H1 (cell line): ENCODE measurements around the gene PLA2G4E. TPM values are rescaled to one million over a fixed set of nuclear protein-coding genes. Genes with fewer than 3 reads are reported as not detected.

Source experiments
- CTCF ChIA-PET: fragments of 300-600 bp; sonication (Branson Sonifier 250); formaldehyde crosslinking; loops from one replicate; lab custom pipeline; 2021; ENCODE audit not compliant: partially characterized antibody; lab: Charles Lee
- POLR2A ChIA-PET: fragments of 300-600 bp; sonication (Branson Sonifier 250); formaldehyde crosslinking; loops from one replicate; lab custom pipeline; 2021; ENCODE audit warnings: inconsistent platforms; ENCODE audit not compliant: partially characterized antibody; lab: Charles Lee
- DNase-seq, 2 experiments: peaks; one replicate each; pipeline versions ENCODE4 v3.0.0 to v3.0.0-alpha.2; 2010 to 2022; ENCODE audit warnings: low spot score in 2 of 2, low read depth in 1 of 2, mixed read lengths in 1 of 2
- FAIRE-seq: peaks from 2 replicates; lab custom pipeline; 2011; peaks lifted over from hg19 to GRCh38; lab: Jason Lieb, UNC
- H2AFZ ChIP-seq: 2 replicates; pipeline ENCODE4 v1.8.1; 2012; ENCODE audit warnings: low read length, inconsistent platforms
- H2AK5ac ChIP-seq: 2 replicates; pipeline ENCODE4 v1.6.1; 2013; ENCODE audit warnings: low read depth, low read length
- H2BK120ac ChIP-seq: replicated peaks from 2 replicates; pipeline ENCODE3; 2013; ENCODE audit warnings: low read depth, low read length, inconsistent platforms
- H2BK12ac ChIP-seq: 2 replicates; pipeline ENCODE4 v1.6.1; 2013; ENCODE audit warnings: low read depth, low read length
- H2BK15ac ChIP-seq: 2 replicates; pipeline ENCODE4 v1.6.1; 2013; ENCODE audit warnings: low read length
- H2BK20ac ChIP-seq: 2 replicates; pipeline ENCODE4 v1.6.1; 2013; ENCODE audit warnings: low read length
- H2BK5ac ChIP-seq: 2 replicates; pipeline ENCODE4 v1.6.1; 2013; ENCODE audit warnings: low read depth, low read length
- H3K14ac ChIP-seq: 2 replicates; pipeline ENCODE4 v1.6.1; 2013; ENCODE audit warnings: inconsistent platforms; ENCODE audit not compliant: insufficient read length
- H3K18ac ChIP-seq: 2 replicates; pipeline ENCODE4 v1.6.1; 2013; ENCODE audit warnings: low read length; ENCODE audit errors: extremely low read depth
- H3K23ac ChIP-seq: 2 replicates; pipeline ENCODE4 v1.6.1; 2013; ENCODE audit warnings: inconsistent platforms; ENCODE audit not compliant: insufficient read length
- H3K23me2 ChIP-seq: 2 replicates; pipeline ENCODE4 v1.6.1; 2013; ENCODE audit warnings: low read depth, low read length
- H3K27ac ChIP-seq: 2 replicates; pipeline ENCODE4 v1.6.1; 2011; ENCODE audit warnings: low read depth, low read length, inconsistent platforms
- H3K27me3 ChIP-seq, 4 experiments: replicated peaks in 1 of 4; 1 replicate in 1 of 4; 2 replicates in 3 of 4; pipeline versions ENCODE4 v1.6.1 to v1.8.1; 2011 to 2013; ENCODE audit warnings: low read length in 3 of 4, mild to moderate bottlenecking in 3 of 4, inconsistent platforms in 2 of 4, mixed read lengths in 2 of 4, moderate library complexity in 1 of 4; ENCODE audit not compliant: control insufficient read depth in 3 of 4, insufficient read depth in 3 of 4; ENCODE audit errors: extremely low read depth in 1 of 4
- H3K36me3 ChIP-seq, 4 experiments: 2 replicates each; pipeline versions ENCODE4 v1.6.1 to v1.8.1; 2011 to 2013; ENCODE audit warnings: mild to moderate bottlenecking in 4 of 4, low read length in 3 of 4, moderate library complexity in 2 of 4, control low read depth in 1 of 4, inconsistent platforms in 1 of 4; ENCODE audit not compliant: insufficient read depth in 4 of 4, control insufficient read depth in 2 of 4
- H3K4ac ChIP-seq: replicated peaks from 2 replicates; pipeline ENCODE3; 2013; ENCODE audit warnings: low read length, low read depth, mixed read lengths, inconsistent platforms; ENCODE audit not compliant: insufficient read length
- H3K4me1 ChIP-seq, 4 experiments: replicated peaks in 1 of 4; 1 replicate in 1 of 4; 2 replicates in 3 of 4; pipeline versions ENCODE4 v1.6.1 to v1.8.1; 2011 to 2013; ENCODE audit warnings: low read length in 3 of 4, inconsistent platforms in 2 of 4, mixed read lengths in 1 of 4; ENCODE audit not compliant: insufficient read depth in 4 of 4, control insufficient read depth in 3 of 4
- H3K4me2 ChIP-seq, 2 experiments: 2 replicates each; pipeline versions ENCODE4 v1.6.1 to v1.8.1; 2011 to 2013; ENCODE audit warnings: low read depth in 2 of 2, low read length in 2 of 2, control low read depth in 1 of 2, inconsistent platforms in 1 of 2, mild to moderate bottlenecking in 1 of 2; ENCODE audit not compliant: insufficient read depth in 1 of 2
- H3K4me3 ChIP-seq, 4 experiments: fragments of 200-600, 300-600 bp in 1 of 4; sonication (generic), shearing (Covaris generic), sonication (Bioruptor Twin) in 1 of 4; 2 replicates each; pipeline versions ENCODE4 v1.5.1 to v1.8.1; 2011 to 2016; ENCODE audit warnings: low read length in 4 of 4, low read depth in 3 of 4, control low read depth in 2 of 4, inconsistent platforms in 2 of 4, mild to moderate bottlenecking in 2 of 4, mixed read lengths in 1 of 4, moderate library complexity in 1 of 4; ENCODE audit not compliant: insufficient read depth in 2 of 4; ENCODE audit errors: extremely low read depth in 1 of 4
- H3K56ac ChIP-seq: replicated peaks from 2 replicates; pipeline ENCODE3; 2013; ENCODE audit warnings: low read depth, mild to moderate bottlenecking, mixed read lengths, low read length, inconsistent platforms; ENCODE audit not compliant: insufficient read length
- H3K79me1 ChIP-seq: 2 replicates; pipeline ENCODE4 v1.6.1; 2013; ENCODE audit warnings: low read depth, low read length, control low read depth
- H3K79me2 ChIP-seq, 2 experiments: 2 replicates each; pipeline versions ENCODE4 v1.6.1 to v1.8.1; 2012 to 2013; ENCODE audit warnings: low read length in 2 of 2, mild to moderate bottlenecking in 2 of 2, inconsistent platforms in 1 of 2; ENCODE audit not compliant: insufficient read depth in 2 of 2, control insufficient read depth in 1 of 2
- H3K9ac ChIP-seq, 4 experiments: replicated peaks in 1 of 4; 1 replicate in 1 of 4; 2 replicates in 3 of 4; pipeline versions ENCODE4 v1.6.1 to v1.8.1; 2011 to 2013; ENCODE audit warnings: low read depth in 3 of 4, low read length in 3 of 4, control low read depth in 2 of 4, mild to moderate bottlenecking in 2 of 4, moderate library complexity in 2 of 4, inconsistent platforms in 1 of 4; ENCODE audit errors: extremely low read depth in 1 of 4
- H3K9me3 ChIP-seq, 2 experiments: 2 replicates each; pipeline versions ENCODE4 v1.6.1 to v1.8.1; 2012 to 2013; ENCODE audit warnings: mild to moderate bottlenecking in 2 of 2, moderate library complexity in 2 of 2, control low read depth in 1 of 2, inconsistent platforms in 1 of 2, low read depth in 1 of 2, low read length in 1 of 2, mixed read lengths in 1 of 2; ENCODE audit not compliant: insufficient read depth in 2 of 2
- H4K20me1 ChIP-seq, 2 experiments: replicated peaks in 1 of 2; 2 replicates each; pipeline versions ENCODE3 to v1.8.1; 2011 to 2013; ENCODE audit warnings: inconsistent platforms in 2 of 2, low read length in 2 of 2, mild to moderate bottlenecking in 1 of 2; ENCODE audit not compliant: insufficient read depth in 2 of 2, control insufficient read depth in 1 of 2
- H4K5ac ChIP-seq: 2 replicates; pipeline ENCODE4 v1.6.1; 2013; ENCODE audit warnings: low read length, low read depth, mixed read lengths, inconsistent platforms; ENCODE audit not compliant: insufficient read length
- H4K8ac ChIP-seq: 2 replicates; pipeline ENCODE4 v1.8.0; 2013; ENCODE audit warnings: mild to moderate bottlenecking, moderate library complexity, low read length, inconsistent platforms; ENCODE audit not compliant: insufficient read depth; ENCODE audit errors: extremely low read depth
- H4K91ac ChIP-seq: replicated peaks from 2 replicates; pipeline ENCODE3; 2013; ENCODE audit warnings: low read length, mixed read lengths, inconsistent platforms; ENCODE audit not compliant: insufficient read length
- ASH2L ChIP-seq: fragments of 200-600, 300-600 bp; sonication (generic); IDR thresholded peaks from one replicate; pipeline ENCODE4 v1.7.1; 2017; ENCODE audit warnings: low read length
- ATF2 ChIP-seq: IDR thresholded peaks from 2 replicates; pipeline ENCODE4 v1.6.1; 2012; ENCODE audit warnings: low read length, inconsistent platforms
- HDAC6 ChIP-seq: IDR thresholded peaks from one replicate; pipeline ENCODE4 v1.7.1; 2012; ENCODE audit warnings: low read depth, mild to moderate bottlenecking, inconsistent platforms, low read length, moderate library complexity
- WGBS, 2 experiments: shearing (Covaris generic) in 1 of 2; methylation state at CpG; one replicate each; pipeline versions ENCODE4 v1.1.6 to v1.1.7; 2013 to 2015; ENCODE audit warnings: low lambda C conversion rate in 2 of 2, mixed read lengths in 2 of 2, inconsistent platforms in 1 of 2, low coverage in 1 of 2, missing lambda C conversion rate in 1 of 2; ENCODE audit not compliant: insufficient replicate concordance in 2 of 2, insufficient coverage in 1 of 2, insufficient read length in 1 of 2; ENCODE audit errors: extremely low coverage in 1 of 2, missing lambda C conversion rate in 1 of 2; 5-methylcytosine and 5-hydroxymethylcytosine counted together
- polyA plus RNA-seq, 7 experiments: library from polyadenylated mRNA; depleted of rRNA in 3 of 7; stranded (reverse) in 5 of 7; unstranded in 2 of 7; fragments of >200 nt in 5 of 7; fragments of 200-250 nt in 2 of 7; gene quantifications; 1 replicate in 5 of 7; 2 replicates in 1 of 7; 4 replicates in 1 of 7; pipeline versions ENCODE4 v1.2.1 to v1.2.3, GENCODE V29; 2011 to 2013; ENCODE audit warnings: missing spikeins in 2 of 7, mixed read lengths in 2 of 7
- total RNA-seq: library from RNA; stranded (reverse); fragmentation: NEBNext Ultra II Directional; extraction: Animal tissue kit (Norgen Biotek cat#: 25700); gene quantifications from 2 replicates; pipeline ENCODE4 v1.2.1, GENCODE V29; 2021

Gene PLA2G4E
- total and polyA plus RNA-seq, 2 of the 8 experiments (the other 6 are each of a cell fraction or from before 2014, with no cell fraction given): 0.03 TPM; not detected in 1

- Histone ChIP-seq H3K79me1 (no peaks in the 10 kb centered on the region), H4K20me1 (no peaks in the 10 kb centered on the region), H3K23ac (no peak overlapping the region), H4K8ac (no peak overlapping the region), H3K9me3 (no peaks in the 10 kb centered on the region), H2BK120ac (no peak overlapping the region), H3K56ac (no peak overlapping the region), H3K18ac (no peak overlapping the region), H2BK12ac (no peak overlapping the region), H3K36me3 (no peaks in the 10 kb centered on the region), H2BK20ac (no peak overlapping the region), H3K4ac (no peak overlapping the region), H3K27ac (no peak overlapping the region), H3K79me2 (no peaks in the 10 kb centered on the region), H3K9ac (no peak overlapping the region), H2BK5ac (no peak overlapping the region), H4K5ac (no peak overlapping the region), H3K4me1 (peaks cover 0 to 5% (median 1%) of the 10 kb centered on the region in 4 experiments; a peak in 4 of 7 replicates), H3K23me2 (no peaks in the 10 kb centered on the region)
- POLR2A ChIA-PET: interaction anchor here (1.2 kb wide), 1 partner anchor 10 kb away, joined by 3 read pairs; no protein-coding TSS in a partner anchor
- 71% methylated on average over 5 of the region's 5 CpGs; no CpG with 5 or more reads in 1 of the 2 experiments for whole genome bisulfite sequencing, 2 experiments
- TF ChIP-seq ASH2L (no peak), HDAC6 (no peak), ATF2 (no peak)
- TF ChIP-seq, all 59 proteins: peak for 0
- no peak overlapping the region for H3K4me3 ChIP-seq
- peak overlapping the region; percentile 44; the same call in 1 of the 2 replicates for H2AFZ ChIP-seq
- H2AK5ac ChIP-seq: no peak overlapping the region
- H2BK15ac ChIP-seq: no peak overlapping the region
- no peak overlapping the region for H3K4me2 ChIP-seq
- no peak overlapping the region for H4K91ac ChIP-seq
- no peak for DNase-seq
- no peak for FAIRE-seq
- no peaks in the 10 kb centered on the region for H3K27me3 ChIP-seq
- CTCF ChIA-PET: interaction anchor here (1.1 to 16.4 kb wide), 6 partner anchors 10 to 89 kb away, joined by 3 to 196 read pairs (median 22); no protein-coding TSS in a partner anchor
- H3K14ac ChIP-seq: no peak overlapping the region
Measured at GRCh38 chr15:41994171-41994650, 26.6 kb downstream of the PLA2G4E start.
